Activated T-cell treated with anti-CD3 and anti-CD28 coated beads for 48 hours (primary cell): ENCODE measurements around the gene AGK.
A peak's percentile ranks its signal among the peaks of the same experiment; 100 is the strongest.
"Not testable (repeated sequence)": the region's sequence is repeated elsewhere in the genome, so short reads cannot be mapped to it uniquely, and the experiment has no call there.

ENCODE experiments used
- DNase-seq: peaks from one replicate; pipeline ENCODE4 v3.0.0-alpha.2; 2020; ENCODE audit warnings: low read depth

Gene AGK

DNA sequence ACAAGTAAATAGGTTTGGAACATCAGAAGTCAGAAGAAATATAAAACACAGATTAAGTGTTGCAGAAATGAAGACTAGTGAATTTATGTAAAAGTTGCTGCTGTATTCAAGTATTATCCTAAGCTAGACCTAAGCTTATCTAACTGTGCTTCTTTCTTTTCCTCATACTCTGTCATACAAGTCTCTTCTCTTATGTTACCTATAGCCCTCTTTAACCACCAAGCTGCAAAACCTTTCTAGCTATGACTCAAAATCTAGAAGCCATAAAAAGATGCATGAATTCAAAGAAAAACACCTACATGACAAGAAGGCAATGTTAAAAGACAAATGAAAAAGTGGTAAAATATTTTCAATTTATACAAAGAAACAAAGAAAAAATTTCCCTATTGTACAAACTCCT is 127.8 kb downstream of the AGK start:
- no peak for DNase-seq

- no peak for DNase-seq
Observed at GRCh38 chr7:141685285-141686023, 134.2 kb downstream of the AGK start.

DNA sequence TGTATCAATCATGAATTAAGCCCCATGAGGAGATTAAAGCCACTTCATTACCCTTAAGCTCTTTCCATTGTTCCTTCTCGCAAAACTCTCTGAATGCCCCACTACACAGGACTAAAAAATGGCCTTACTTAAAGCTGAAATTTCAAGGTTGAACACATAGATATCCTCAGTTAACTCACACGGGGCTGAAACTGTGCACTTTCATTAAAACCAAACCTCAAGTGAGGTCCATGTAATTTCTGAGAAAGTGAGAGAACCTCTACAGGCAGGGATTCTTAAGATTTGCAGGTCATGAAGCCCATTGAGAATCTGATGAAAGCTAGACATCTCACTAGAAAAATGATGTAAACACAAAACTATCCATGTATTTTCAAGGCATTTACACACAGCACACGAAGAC is 134.9 kb downstream of the AGK start:
- no peak for DNase-seq

DNA sequence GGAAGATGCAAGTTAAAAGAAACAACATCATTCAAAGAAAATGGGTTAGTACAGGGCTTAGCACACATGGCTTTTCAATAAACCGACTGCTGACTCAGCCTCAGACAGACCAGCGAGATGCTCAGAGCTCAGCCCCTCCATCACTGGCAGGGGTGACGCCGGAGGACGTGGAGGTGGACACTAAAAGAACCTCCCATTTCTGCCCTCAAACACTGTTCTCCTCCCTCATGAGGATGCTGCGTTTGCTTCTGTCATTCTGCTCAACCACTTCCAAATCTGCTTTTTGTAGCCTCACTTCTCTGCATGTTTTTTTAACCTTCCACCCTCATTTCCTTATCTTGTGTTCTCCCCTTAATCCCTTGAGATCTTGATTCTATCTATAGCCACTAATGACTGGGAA is 135.5 kb downstream of the AGK start:
- no peak for DNase-seq

DNA sequence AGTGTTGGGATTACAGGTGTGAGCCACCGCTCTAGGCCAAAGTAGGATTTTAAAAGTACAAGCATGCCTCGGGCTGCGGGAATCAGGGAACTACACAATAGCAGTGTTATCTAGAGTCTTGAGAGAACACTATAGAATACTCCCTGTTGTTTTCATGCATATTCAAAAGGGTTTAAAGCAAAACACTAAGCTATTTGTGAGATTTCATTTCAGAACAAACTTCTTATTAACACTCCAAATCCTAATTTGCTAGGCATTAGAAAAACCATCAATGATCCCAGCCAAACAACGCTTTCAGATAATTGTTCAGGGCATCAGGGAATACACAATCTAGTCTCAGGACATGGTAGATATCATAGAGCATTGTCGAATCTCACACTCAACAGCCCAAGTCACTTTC is 136.8 kb downstream of the AGK start:
- DNase-seq = no peak

- DNase-seq = not testable (repeated sequence)
Observed at GRCh38 chr7:141689072-141689825, 138.0 kb downstream of the AGK start.

GRCh38 chr7:141691540-141691939 is 140.3 kb downstream of the AGK start:
- no peak for DNase-seq

GRCh38 chr7:141691961-141692360 is 140.8 kb downstream of the AGK start:
- no peak for DNase-seq

DNA sequence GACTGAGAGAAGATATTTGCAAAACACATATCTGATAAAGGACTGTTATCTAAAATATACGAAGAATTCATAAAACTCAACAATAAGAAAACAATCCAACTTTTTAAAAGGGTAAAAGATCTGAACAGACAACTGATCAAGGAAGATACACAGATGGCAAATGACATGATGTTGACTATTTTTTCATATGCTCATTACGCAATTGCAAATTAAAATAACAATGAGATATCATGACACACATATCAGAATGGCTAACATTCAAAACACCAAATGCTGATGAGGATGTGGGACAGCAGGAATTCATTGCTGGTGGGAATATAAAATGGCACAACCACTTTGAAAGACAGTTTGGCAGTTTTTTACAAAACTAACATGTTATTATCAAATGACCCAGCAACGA is 141.9 kb downstream of the AGK start:
- no peak for DNase-seq

DNA sequence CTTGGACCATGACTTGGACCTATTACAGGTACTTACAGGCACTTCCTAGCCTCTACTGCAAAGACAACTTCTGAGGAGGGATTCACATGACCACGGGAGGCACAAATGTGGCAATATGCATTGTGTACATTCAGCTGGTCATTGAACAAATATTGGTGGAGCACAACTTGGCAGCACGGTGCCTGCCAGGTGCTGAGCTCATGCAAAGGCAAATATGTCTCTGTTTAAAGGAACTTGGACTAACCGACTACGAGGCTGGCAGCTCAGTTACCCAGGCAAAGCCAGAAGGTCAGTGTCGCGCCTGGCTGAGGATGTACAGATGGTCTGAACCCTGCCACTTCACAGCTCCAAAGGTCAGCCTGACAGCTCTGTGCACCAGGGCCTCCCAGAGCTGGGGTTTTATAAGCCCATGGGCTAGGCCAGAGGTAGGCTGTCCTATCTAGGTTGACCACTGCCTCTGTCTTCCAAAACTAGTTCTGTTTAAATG is 144.6 kb downstream of the AGK start:
- DNase-seq = no peak

- DNase-seq = no peak
Observed at GRCh38 chr7:141696348-141696747, 145.1 kb downstream of the AGK start.

- no peak for DNase-seq
Observed at GRCh38 chr7:141697211-141697871, 146.1 kb downstream of the AGK start.

- no peak for DNase-seq
Observed at GRCh38 chr7:141698247-141699015, 147.2 kb downstream of the AGK start.

- no peak for DNase-seq
Observed at GRCh38 chr7:141699860-141700259, 148.7 kb downstream of the AGK start.

DNA sequence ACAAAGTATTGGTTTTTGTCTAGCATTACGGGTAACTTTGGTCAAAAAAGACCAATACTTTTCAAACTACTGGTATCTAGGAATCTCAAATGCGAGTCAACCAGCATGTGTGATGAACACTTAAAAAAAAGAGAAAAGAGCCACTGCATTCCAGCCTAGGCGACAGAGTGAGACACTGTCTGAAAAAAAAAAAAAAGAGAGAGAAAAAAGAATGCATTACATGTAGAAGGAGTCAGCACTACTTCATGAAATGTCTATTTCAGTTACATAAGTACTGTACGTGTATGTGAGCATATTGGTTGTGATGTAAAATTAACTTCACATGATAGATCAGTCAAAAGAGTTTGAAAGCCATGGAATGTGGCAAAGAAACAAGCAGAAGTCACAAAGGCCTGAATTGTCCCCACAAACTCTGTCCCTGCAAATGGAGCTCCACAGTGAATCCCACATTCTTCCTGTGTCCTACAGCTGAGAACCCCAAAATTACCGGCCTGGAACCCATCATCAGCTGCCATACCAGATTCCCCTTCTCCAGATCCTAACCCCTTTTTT is 149.2 kb downstream of the AGK start:
- DNase-seq = no peak

- DNase-seq = no peak
Observed at GRCh38 chr7:141700848-141701371, 149.7 kb downstream of the AGK start.

GRCh38 chr7:141701489-141702046 is 150.4 kb downstream of the AGK start:
- peak; percentile 52 for DNase-seq

DNA sequence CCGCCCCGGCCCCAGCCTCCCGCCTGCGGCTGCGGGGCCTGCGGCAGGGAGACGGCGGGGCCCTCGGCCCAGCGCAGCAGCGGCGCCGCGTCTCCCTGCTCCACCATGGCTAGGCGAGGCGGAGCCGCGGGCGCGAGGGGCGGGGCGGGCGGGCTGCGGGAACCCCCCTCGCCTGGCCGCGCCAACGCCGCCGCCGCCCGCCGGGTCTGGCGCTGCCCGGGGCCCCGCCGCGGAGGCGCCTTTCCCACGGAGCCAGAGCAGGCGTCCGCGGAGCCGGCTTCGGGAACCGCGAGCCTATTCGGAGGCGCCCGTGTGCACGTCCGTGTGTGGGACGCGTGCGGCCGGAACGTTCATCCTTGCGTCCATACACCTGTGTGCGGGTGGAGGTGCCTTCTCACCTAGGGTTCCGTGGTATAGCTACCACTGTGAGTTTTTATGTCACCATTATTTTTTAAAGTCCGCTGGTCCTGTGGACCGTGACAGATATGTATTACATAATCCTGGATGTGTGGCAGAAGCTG is 150.9 kb downstream of the AGK start, which contains the start of gene DENND11:
DENND11 (minus strand) TSS at position 120 of the 521 bp plus-strand sequence; CDS start at position 107, 13 bp downstream.
- DNase-seq = peak; percentile 49

DNA sequence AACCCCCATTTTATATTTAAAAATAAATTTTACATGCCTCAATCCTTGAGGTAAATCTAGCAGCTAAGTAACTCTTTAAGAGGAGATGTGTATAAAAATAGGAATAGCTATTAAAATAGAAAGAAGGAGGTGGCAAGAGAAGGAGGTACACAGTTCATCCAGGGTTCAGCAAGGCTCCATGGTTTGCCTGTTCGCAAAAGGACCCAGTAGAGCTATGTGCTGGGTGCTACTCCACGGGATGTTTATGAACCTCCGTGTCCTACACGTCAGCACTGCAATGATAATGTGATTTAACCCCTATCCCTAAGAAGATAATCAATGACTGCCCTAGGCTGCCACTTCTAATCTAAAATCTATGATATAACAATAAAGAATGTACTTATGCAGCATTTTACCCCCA is 151.7 kb downstream of the AGK start:
- DNase-seq = no peak

- no peak for DNase-seq
Observed at GRCh38 chr7:141704112-141704511, 152.9 kb downstream of the AGK start.

DNA sequence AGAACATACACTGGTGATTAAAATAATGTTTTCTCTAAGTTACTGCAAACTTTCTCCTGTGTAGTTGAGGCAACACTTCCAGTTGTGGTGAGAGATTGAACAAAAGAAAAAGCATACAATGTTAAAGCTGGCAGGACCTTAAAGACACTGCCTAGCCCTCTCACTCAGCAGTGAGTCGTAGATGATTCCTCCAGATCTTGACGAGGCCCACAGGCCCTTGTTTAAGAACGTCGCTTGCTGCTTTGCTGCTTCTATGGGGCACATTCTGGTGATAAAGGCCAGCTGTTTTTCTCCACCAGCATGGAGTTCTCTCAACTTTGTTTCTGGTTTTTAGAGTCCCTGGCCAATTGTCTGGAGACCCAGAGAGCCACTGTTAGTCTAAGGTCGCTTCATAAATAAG is 153.5 kb downstream of the AGK start:
- no peak for DNase-seq
